GM21723 (cell line): ENCODE measurements around the gene C10orf67.
"Not testable (repeated sequence)": the region's sequence is repeated elsewhere in the genome, so short reads cannot be mapped to it uniquely, and the experiment has no call there.

Experiments
- ATAC-seq: cut with Tn5 transposase; IDR thresholded peaks from one replicate; pipeline ENCODE4 v1.9.1; 2021; ENCODE audit warnings: mild to moderate bottlenecking, moderate library complexity; ENCODE audit not compliant: unreplicated experiment

Gene C10orf67

GRCh38 chr10:23326544-23327307 is 17.9 kb downstream of the C10orf67 start:
- no peak for ATAC-seq

- peak; percentile 83 for ATAC-seq
Observed at GRCh38 chr10:23325132-23325531, 19.5 kb downstream of the C10orf67 start.

DNA sequence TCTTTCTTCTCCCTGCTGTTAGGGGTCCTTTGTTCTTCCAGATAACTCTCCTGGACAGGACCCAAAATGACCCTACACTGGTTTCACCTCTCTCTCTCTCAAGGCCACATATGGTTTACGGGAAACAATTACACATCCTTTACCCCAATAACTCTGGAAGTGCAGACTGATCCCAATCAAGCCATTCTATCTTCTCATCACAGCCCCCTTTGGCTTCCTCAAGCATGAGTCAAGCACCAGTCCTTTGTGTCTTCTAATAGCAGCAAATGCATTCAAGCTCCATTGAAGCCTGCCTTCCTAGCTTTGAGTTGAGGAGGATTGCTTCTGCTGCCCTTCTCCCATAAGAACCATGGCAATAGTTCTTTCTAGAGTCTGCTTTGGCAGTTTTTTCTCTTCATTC is 20.2 kb downstream of the C10orf67 start:
- no peak for ATAC-seq

- no peak for ATAC-seq
Observed at GRCh38 chr10:23322082-23322481, 22.5 kb downstream of the C10orf67 start.

DNA sequence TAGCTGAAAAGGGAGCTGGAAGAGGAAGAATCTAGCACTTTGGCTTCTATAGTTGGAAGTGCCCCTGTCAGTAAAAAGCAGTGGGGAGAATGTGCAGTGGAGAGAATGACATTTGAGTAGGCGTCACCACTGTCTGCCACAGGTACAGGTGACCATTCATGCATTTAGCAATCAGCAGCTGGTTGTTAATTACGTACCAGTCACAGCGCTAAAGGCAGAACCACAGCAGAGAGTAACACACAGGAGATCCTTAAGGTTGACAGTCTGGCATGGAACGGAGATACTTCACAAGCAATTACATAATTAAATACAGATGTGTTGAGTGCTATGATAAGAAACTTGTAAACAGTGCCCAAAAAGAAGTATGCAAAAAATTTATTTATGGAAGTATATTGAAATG is 24.8 kb downstream of the C10orf67 start:
- no peak for ATAC-seq

- ATAC-seq = no peak
Observed at GRCh38 chr10:23318359-23318758, 26.2 kb downstream of the C10orf67 start.

GRCh38 chr10:23317416-23317815 is 27.2 kb downstream of the C10orf67 start:
- no peak for ATAC-seq

GRCh38 chr10:23316406-23316805 is 28.2 kb downstream of the C10orf67 start:
- no peak for ATAC-seq

DNA sequence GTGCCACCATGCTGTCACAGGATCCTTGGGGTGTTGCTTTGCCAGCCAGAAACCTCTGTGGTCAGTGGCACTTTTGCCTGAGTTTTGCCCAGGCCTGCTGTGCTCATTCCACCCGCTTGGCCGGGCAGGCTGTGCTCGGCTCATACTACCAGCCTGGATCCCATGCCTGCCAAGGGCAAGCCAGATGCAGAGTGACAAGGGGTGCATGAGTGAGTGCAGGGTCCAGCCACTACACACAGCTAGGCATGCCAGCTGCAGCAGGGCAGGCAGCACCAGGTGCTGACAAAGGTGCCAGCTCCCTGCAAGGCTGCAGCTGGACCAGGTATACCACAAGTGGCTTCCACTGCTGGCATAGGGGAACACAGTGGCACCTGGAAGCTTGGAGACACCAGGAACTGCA is 28.6 kb downstream of the C10orf67 start:
- no peak for ATAC-seq

DNA sequence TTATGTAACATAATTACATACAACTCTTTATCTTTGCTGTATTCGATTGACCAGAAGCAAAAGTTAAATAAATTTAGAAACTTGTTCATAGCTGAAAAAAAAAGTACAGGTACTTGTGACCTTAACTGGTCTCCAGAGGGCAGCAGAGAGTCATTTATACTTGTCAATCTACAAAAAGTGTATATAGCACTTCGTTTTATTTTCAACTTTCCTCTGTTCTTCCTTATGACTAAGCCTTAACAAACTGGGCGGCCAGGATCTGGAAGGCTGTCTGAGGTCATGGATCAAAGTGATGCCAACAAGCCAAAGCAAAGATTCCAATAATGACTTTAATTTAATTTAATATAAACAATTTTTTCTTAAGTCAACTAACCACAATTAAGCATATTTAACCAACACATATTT is 29.8 kb downstream of the C10orf67 start:
- peak; percentile 47 for ATAC-seq

DNA sequence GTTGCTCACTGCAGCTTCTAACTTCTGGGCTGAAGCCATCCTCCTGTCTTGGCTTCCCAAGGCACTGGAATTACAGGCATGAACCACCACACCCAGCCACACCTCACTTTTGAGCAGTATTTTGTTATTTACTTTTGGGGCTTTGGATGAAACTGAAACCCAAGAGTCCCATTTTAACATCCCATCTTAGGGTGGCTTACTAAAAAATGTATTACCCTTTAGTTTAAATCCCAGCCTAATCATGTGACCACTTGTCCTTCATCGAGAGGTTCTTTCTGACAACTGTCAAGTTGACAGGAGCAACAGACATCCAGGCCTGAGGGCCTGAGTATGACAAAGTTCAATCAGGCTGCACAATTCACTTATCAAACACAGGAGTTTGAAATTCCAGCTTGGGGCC is 33.6 kb downstream of the C10orf67 start:
- ATAC-seq = no peak

GRCh38 chr10:23310404-23310803 is 34.2 kb downstream of the C10orf67 start:
- ATAC-seq = no peak

GRCh38 chr10:23299961-23300360 is 44.6 kb downstream of the C10orf67 start:
- ATAC-seq = not testable (repeated sequence)

GRCh38 chr10:23294638-23295247 is 49.9 kb downstream of the C10orf67 start:
- no peak for ATAC-seq

DNA sequence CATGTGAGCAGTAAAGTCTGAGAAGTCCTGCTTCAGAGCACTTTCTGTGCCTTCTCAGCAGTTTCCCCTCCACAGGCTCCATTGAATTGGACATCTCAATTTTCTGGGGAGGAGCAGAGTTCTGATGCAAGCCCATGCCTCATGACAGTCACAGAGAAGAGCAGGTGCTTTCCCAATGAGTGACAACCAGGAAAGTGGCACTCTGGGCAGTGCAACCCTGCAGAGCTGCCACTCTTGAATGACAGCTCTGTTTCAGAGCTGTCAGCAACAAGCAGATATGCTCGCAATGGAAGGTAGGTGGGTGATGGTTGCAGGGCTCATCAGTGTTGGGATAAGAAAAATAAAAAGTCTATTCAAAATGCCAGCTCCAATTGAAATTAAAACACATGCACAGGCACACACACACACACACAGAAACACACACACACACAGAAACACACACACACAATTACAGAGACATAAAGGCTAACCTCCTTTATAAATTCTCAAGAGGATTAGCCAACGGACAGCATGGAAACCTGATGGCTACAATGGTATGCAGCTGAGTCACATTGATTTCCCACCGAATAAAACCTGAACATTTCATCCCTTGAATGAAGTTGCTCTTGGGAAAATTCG is 50.5 kb downstream of the C10orf67 start:
- ATAC-seq = no peak

DNA sequence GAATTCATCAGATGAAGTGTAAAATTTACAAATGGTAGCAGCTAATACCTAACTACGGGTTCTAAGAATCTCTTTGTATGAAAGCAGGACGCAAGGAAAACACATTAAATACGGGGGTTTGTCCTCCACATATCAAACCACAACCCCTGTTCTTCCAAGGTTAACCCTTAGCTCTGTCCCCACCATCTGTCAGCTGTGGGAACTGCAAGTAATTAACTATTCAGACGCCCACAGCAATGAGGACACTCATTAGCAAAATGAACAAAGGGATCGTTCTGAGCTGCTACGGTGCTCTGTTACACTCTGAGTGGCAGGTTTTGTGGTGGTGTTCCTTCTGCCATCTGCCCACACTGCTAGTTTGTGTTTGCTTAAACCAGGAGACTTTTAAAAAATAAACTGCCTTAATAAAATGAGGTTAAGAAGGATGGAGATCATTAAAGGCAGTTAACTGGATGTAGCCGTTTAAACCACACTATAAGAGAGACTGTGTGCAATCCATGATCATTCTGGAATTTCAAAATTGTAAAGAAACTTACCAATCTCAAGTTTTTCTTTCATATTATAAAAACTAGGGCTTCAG is 51.4 kb downstream of the C10orf67 start:
- peak; percentile 95 for ATAC-seq

- ATAC-seq = no peak
Observed at GRCh38 chr10:23291551-23292334, 52.9 kb downstream of the C10orf67 start.

DNA sequence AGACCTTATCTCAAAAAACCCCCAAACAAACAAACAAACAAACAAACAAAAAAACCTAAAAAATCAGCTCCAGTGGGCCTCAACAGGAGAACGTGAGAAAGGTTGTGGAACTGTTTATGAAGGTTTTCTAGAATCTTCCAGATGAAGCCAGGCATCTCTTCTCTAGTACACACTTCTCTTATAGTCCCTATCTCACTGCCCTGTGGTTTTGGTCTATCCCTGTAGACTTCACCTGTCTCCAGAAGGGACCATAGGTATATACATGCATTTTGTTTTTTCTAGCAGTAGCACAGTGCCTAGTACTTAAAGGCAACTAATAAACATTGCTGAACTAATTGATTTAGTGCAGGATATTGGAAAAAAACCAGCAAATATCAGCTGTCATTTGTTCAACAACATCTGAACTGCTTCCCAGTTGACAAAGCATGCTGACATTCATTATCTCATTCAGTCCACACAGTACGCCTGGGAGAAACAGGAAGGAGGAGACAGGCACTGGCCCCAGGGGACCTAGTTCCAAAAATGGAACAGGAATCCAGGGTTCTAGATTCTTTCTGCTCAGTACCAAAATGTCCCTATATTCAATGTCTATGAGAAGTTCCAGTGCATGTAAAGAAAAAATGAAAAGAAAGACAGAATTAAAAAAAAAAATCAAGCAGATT is 59.8 kb downstream of the C10orf67 start:
- ATAC-seq = no peak

DNA sequence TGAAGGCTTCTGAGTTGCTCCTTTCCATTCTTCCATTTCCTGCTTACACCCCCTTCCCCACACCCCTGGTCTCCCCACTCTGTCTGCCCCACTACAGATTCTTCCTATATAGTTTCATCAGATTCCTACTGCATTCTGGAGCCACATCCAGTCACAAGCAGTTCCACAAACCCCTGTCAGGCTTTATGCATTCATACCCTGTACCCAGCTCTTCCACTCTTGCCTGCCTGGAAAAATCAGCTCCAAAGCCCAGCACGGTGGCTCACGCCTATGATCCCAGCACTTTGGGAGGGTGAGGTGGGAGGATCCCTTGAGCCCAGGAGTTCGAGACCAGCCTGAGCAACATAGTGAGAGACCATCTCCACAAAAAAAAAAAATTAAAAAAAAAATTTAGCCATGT is 60.4 kb downstream of the C10orf67 start:
- no peak for ATAC-seq

GRCh38 chr10:23283680-23284079 is 60.9 kb downstream of the C10orf67 start:
- ATAC-seq = no peak

- no peak for ATAC-seq
Observed at GRCh38 chr10:23281044-23281433, 63.6 kb downstream of the C10orf67 start.
